NCI-H82 treated with DMSO at 0.1 percent for 48 hours (cell line): ENCODE results near the gene TMPRSS7.
"Not testable (repeated sequence)": the region's sequence is repeated elsewhere in the genome, so short reads cannot be mapped to it uniquely, and the experiment has no call there.

Experiments
- DNase-seq: peaks from one replicate; lab custom pipeline; 2025; ENCODE audit not compliant: unreplicated experiment; lab: John Stamatoyannopoulos, UW

TMPRSS7 gene

GRCh38 chr3:112012205-112012992 lies 22.1 kb upstream of the TMPRSS7 start:
- no peak for DNase-seq

- DNase-seq: no peak
Measured at GRCh38 chr3:112013058-112013783, 21.3 kb upstream of the TMPRSS7 start.

- DNase-seq: no peak
Measured at GRCh38 chr3:112013784-112014143, 20.8 kb upstream of the TMPRSS7 start.

- no peak for DNase-seq
Measured at GRCh38 chr3:112017091-112017490, 17.4 kb upstream of the TMPRSS7 start.

- DNase-seq: no peak
Measured at GRCh38 chr3:112018712-112019111, 15.8 kb upstream of the TMPRSS7 start.

- DNase-seq: no peak
Measured at GRCh38 chr3:112019716-112020115, 14.8 kb upstream of the TMPRSS7 start.

- no peak for DNase-seq
Measured at GRCh38 chr3:112020674-112021085, 13.9 kb upstream of the TMPRSS7 start.

- no peak for DNase-seq
Measured at GRCh38 chr3:112027142-112027541, 7.4 kb upstream of the TMPRSS7 start.

GRCh38 chr3:112027826-112028225 lies 6.7 kb upstream of the TMPRSS7 start:
- DNase-seq: no peak

- no peak for DNase-seq
Measured at GRCh38 chr3:112030901-112031300, 3.6 kb upstream of the TMPRSS7 start.

GRCh38 chr3:112032098-112032731 lies 2.3 kb upstream of the TMPRSS7 start:
- no peak for DNase-seq

- DNase-seq: no peak
Measured at GRCh38 chr3:112035241-112035640, 705 bp downstream of the TMPRSS7 start.

- DNase-seq: not testable (repeated sequence)
Measured at GRCh38 chr3:112037194-112037593, 2.7 kb downstream of the TMPRSS7 start.

GRCh38 chr3:112038863-112039262 lies 4.3 kb downstream of the TMPRSS7 start:
- no peak for DNase-seq

GRCh38 chr3:112041321-112041720 lies 6.8 kb downstream of the TMPRSS7 start:
- DNase-seq: no peak

GRCh38 chr3:112042842-112043280 lies 8.3 kb downstream of the TMPRSS7 start:
- DNase-seq: no peak

GRCh38 chr3:112043621-112044201 lies 9.2 kb downstream of the TMPRSS7 start:
- DNase-seq: peak; percentile 95

- DNase-seq: no peak
Measured at GRCh38 chr3:112046599-112046998, 12.1 kb downstream of the TMPRSS7 start.

- no peak for DNase-seq
Measured at GRCh38 chr3:112047264-112047663, 12.7 kb downstream of the TMPRSS7 start.

GRCh38 chr3:112048911-112049310 lies 14.4 kb downstream of the TMPRSS7 start:
- DNase-seq: no peak

GRCh38 chr3:112053229-112053628 lies 18.7 kb downstream of the TMPRSS7 start:
- DNase-seq: peak; percentile 48
